ENCODE results near the gene HSD17B8.

The HSD17B8 gene

DNA sequence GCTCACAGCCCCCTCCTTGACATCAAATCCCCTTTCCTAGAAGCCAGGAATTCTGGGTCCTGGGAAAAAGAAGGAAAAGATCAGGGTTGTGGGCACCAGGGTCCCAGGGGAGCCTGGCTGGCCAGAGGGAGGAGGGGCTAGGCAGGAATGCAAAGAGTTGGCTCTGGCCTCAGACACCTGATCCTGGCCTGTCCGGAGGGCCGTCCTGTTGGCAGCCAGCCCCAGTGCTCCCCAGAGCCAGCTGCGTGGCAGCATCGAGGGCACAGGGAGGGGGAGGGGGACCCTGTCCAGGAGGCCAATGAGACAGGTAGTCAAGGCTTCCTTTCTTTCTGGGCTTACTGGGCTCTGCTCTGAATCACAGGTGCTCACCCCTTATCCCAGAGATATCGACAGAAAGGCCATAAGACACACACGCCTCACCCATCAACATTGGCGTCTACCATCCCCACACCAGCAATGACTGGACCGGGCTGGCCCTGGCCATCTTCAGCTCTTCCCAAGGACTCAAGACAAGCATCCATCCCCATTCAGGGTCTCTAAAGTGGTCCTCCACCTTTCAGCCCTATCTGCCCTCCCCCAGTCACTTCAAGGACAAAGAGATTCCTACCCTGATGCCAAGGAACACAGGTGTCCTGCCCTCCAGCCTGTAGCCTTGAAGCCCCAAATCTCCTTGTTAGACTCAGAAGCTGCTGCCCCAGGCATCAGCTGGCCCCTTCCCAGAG lies 12.9 kb upstream of the HSD17B8 start:
- in situ Hi-C loops (cut with MboI; ENCODE audit: low sequenced_read_pairs): no loop called here

DNA sequence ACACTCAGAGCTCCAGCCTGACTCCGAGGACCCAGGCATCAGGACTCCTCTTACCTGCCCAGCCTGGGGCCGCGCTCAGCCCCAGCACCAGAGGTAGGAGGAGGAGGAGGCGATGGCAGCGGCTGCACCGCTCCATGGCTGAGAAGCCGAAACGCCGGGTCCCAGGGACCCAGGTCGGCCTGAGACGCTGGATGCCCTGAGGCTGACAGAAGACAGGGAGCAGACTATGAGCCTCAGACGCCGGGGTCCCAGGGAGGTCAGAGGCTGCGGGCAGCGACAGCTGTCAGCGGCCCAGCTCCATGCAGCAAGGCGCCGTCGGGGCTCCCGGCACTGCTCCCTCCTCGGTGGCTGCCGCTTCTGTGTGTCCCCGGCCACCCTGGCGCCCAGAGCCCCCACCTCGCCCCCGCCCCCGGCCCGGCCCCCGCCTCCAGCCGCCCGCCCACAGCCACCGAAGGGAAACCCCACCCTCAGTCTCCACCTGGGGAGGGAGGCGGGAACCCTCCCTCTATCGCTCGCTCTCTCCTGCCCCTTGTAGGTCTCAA lies 12.3 kb upstream of the HSD17B8 start, which contains the start of gene COL11A2:
COL11A2 (minus strand) TSS at position 363 of the 542 bp plus-strand sequence; CDS start at position 136, 227 bp downstream.
- in situ Hi-C loops (cut with MboI; ENCODE audit: low sequenced_read_pairs): no loop called here

DNA sequence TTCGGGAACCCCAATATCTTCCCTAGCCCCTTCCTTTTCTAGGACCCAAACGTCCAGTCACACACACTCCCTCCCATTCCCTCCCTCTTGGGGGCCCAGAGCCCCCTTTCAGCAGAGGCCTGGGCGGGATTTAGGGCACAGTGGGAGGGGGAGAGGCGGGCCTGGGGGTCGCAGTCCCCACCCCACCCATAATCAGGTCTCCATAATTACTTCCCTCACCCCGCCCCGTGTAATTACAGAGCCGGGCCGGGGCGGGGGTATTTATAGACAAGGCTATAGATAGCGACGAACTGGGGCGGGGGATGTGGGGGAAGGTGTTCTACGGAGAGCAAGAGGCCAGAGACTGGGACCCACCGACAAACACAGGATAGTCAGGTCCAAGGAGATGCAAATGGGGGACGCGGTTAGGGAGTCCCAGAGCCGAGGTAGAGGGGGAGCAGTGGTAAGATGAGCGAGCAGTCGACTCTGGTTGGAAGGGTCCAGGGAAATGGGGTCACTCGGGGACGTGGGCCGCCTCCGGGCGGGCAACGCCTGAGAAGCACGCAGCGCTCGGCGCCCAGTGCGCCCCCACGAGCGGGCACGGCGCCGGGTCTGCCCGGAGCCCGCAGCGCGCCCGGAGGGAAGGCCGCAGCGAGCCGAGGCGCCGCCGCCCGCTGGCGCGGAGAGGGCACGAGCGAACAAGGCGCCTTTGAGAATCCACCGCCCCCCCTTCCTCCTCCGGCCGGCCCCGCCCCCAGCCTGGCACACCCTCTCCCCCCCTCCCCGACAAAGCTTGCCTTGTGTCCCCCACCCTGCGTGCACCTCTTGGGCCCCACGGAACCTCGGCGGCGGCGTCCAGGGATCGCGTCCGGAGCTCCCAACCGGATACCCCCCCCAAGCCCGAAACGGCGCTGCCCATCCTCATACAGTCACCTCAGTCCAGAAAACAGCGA lies 11.5 kb upstream of the HSD17B8 start:
- in situ Hi-C loops (cut with MboI; ENCODE audit: low sequenced_read_pairs): no loop called here

DNA sequence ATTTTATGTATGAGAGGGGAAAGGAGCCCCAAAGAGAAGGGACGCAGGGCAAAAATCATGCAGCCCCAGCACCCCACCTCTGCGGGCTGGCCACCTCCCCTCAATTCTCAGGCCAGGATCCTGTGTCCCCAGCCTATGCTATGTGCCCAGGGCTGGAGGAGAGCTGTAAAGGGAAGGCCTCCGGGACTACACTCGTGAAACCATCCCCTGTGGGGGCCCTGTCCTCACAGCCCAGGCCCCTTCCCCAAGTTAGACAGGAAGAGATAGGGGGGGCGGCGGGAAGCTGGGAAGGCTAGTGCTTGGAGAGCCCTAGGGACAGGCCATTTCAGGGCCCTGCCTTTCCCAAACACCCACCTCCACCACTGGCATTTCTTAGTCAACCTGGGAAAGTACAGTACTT lies 10.8 kb upstream of the HSD17B8 start:
- in situ Hi-C loops (cut with MboI; ENCODE audit: low sequenced_read_pairs): no loop called here

DNA sequence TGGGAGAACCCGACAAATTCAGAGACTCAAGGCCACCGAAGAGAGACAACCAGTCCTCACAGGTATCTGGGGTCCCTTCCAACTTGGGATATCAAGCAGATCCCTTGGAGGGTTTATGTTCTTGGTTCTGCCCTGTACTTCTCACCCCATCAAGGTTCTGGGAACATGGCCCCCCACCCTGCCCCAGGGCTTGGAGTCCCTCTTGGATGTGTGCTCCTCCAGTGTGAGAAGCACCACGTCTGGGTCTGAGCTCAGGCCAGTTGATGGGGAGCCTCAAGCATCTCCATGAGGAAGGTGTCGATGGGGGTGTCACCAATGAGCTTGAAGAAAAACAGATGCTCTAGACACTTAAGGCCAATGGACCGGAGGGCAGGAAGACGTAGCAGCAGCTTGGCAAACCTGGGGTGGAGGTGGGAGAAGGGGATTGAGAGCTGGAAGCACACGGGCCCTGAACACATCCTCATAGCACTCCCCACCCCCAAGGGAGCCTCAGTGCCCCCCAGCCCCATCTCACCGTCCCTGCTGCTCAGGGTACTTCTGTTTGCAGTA lies 9.9 kb upstream of the HSD17B8 start:
- in situ Hi-C loops (cut with MboI; ENCODE audit: low sequenced_read_pairs): no loop called here

DNA sequence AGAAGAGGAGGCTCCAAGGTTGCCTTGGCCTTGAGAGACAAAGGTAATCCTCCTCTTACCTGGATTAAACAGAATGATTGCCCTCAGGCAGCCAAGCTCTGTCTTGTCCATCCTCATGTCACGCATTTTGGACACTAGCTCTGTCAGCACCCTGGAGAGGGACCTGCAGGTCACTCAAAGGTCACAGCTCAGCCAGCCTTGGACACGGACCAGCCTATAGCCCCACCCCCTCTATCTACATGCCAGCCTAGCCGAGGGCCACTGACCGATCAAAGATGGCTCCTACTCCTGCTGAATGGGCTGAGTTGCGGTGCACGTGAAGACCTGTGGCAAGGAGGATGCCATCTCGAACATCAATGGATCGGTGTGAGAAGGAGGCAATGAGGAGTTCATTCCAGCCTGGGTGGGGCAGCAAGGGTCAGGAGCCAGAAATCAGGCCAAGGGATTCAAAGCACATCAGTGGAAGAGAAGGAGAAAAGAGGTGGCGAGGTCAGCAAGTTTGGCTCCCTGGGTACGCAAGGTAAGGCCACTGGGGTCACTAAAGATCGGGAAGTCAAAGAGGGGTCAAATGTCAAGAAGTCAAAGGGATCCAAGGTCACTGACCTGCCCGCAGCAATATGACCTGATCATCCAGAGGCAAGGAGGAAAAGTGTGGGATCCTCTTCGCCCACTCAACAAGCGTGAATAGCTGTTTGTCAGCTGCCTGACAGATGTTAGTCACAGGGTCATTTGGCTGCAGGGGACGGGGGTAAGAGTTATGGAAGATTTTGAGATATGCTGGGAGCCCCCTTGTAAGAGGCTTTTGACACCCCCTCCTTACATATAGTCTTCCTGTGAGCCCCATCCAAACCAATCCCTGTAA lies 8.9 kb upstream of the HSD17B8 start:
- in situ Hi-C loops (cut with MboI; ENCODE audit: low sequenced_read_pairs): no loop called here

DNA sequence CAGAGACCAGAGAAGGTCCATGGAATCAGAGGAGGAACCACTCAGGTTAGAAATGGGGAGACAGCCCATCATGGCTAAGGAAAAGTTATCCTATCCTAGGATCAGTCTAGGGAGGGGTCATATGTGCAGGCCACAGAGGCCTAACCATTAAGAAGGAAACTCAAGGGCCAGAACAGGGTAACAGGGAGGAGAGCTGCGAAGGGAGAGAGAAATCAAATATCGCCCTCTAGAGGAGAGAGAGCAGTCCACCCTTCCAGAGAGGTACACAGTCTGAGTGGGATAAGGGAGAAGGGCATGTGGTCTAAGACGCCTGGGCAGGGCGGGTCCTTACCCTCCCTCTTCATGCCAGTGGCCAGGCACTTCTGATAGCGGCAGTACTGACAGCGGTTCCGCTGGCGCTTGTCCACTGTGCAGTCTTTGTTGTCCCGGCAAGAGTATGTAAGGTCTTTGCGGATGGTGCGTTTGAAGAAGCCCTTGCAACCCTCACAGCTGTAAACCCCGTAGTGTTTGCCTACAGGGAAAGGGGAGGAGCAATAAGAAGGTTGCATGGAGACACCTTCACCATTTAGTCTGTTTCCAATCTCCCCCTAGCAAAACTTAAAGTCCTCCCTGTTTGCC lies 6.9 kb upstream of the HSD17B8 start:
- in situ Hi-C loops (cut with MboI; ENCODE audit: low sequenced_read_pairs): no loop called here

DNA sequence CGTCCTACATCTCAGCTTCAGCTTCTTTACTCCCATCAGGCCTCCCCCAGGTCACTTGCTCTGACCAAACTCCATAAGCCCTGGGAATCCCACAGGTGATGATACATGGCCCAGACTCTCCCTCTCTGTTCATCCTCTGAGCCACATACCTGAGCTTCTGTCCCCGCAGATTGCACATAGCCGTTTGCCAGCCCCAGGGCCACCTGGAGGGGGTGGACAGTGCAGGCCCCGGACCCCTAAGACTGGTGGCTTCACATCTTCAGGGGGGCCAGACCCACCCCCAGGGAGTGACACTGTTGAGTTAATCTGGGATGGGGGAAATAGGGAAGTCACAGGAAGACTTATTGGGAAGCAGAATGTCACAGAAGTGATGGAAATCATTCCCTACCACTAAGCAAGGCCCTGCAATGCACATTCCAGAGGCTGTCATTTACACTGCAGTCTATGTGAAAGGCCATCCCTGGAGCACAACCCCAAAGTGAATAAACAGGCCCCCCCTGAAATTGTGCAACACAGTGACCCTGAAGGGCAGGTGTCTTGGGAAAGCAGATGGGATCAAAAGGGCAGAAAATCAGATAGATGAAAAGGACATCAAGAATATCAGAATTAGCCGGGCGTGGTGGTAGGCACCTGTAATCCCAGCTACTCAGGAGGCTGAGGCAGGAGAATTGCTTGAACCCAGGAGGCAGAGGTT lies 6.1 kb upstream of the HSD17B8 start:
- in situ Hi-C loops (cut with MboI; ENCODE audit: low sequenced_read_pairs): no loop called here

DNA sequence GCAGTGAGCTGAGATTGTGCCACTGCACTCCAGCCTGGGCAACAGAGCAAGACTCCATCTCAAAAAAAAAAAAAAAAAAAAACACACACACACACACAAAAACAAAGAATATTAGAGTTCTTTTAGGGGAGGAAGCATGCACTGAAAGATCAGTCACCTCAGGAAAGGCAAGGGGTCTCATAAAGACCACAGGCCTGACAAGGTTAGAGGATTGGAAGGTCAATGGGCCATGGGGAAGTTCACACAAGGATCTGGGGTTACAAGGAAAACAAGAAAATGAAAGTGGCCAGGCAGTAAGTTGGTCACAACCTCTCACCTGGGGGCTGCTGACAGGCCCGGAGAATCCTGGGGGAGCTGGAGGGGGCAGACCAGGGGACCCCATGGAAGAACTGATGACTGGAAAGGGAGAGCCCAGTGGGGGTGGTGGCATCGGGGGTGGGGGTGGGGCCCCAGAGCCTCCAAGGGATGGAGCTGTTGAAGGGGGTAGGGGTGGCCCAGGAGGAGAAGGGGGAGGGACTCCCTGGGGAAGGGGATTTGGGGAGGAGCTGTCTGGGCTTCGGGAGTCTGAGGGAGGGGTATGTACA lies 5.5 kb upstream of the HSD17B8 start:
- in situ Hi-C loops (cut with MboI; ENCODE audit: low sequenced_read_pairs): no loop called here

DNA sequence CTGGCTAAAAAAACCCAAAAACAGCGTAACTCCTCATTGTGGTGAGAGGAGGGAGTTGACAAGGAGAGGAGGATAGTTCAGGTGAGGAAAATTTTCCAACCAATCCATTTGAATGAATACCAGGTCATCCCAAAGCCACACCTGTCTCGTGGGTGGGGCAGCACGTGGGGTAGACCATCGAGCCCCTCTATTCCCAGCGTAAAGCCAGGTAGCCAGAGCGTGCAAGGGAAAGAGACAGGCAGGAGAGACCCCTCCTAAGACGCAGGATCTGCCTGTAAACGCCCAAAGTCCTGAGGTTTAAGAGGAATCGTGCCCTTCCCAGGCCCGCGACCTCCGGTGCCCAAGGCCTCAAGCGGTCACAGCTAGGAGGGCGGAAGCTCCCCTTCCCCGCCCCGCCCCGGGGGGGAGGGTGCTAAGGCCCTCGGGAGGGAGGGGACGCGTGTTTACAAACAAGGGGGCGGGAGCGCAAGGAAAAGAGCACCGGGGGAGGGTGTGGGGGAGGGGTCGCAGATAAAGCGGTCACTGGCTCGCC lies 4.7 kb upstream of the HSD17B8 start:
- in situ Hi-C loops (cut with MboI; ENCODE audit: low sequenced_read_pairs): no loop called here

DNA sequence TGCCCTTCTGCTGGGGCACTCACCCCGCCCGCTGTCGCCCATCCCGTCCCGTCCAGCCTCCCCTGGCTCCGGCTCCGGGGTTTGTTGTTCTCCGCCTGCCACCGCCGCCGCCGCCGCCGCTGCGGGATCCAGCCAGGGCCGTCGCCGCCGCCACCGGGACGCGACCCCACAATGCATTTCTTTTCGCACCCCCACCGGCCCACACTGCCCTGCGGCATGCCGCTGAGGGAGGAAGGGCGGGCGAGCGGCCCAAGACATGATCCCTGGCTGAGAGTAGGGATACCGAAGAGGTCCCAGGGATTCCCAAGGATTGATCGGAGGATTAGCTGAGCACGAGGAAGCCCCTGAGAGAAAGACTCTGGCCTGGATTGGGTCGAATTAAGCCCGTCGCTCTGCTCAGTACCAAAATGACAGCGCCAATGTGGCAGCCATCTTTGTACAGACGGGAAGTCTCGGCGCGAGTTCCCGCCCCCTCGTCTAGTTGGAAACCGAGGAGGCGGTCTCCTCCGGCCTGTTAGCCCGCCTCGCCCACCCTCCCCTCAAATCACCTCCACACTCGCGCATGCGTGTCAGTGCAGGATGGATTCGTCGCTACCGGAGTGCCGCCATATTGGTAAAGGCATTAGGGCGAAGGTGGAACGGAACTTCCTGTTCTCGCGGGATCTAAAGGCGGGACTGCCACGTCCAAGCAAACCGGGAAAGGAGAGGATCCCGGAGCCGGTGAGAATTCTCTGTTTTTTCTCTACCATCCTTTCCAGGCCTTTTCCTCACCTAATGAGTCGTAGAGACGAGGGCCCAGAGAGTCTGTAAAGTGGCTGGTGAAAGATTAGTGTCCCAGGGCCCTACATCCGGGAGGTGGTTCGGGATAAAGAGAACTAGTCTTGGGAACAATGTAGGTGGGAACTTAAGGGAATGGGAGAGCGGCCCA lies 4.0 kb upstream of the HSD17B8 start, which contains the start of the genes RXRB and SLC39A7:
RXRB (minus strand) TSS at position 447 of the 928 bp plus-strand sequence; CDS start at position 258, 189 bp downstream.
SLC39A7 (plus strand) TSS at position 649 of the 928 bp plus-strand sequence. CDS start 379 bp downstream, outside the sequence.
- in situ Hi-C loops (cut with MboI; ENCODE audit: low sequenced_read_pairs): no loop called here

DNA sequence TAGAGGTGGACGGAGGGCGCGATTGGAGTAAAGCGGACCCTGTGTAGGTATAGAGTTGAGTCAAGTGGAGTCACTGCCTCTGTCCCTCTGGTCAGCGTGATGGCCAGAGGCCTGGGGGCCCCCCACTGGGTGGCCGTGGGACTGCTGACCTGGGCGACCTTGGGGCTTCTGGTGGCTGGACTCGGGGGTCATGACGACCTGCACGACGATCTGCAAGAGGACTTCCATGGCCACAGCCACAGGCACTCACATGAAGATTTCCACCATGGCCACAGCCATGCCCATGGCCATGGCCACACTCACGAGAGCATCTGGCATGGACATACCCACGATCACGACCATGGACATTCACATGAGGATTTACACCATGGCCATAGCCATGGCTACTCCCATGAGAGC lies 3.3 kb upstream of the HSD17B8 start:
- in situ Hi-C loops (cut with MboI; ENCODE audit: low sequenced_read_pairs): no loop called here

DNA sequence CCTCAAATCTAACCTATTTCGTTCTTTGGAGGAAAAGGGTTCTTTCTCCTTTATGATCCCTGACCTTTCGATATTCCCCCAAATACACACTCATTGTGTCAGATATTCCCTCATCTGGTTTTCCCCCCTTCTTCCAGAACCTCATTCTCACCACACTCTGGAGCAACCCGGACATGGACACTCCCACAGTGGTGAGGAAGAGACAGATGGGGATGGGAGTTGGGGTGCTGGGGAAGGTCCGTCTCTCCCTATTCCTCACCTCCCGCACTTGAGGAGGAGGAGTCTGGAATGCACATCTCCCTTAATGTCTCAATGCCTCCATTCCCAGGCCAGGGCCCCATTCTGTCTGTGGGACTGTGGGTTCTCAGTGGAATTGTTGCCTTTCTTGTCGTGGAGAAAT lies 2.5 kb upstream of the HSD17B8 start:
- in situ Hi-C loops (cut with MboI; ENCODE audit: low sequenced_read_pairs): no loop called here

DNA sequence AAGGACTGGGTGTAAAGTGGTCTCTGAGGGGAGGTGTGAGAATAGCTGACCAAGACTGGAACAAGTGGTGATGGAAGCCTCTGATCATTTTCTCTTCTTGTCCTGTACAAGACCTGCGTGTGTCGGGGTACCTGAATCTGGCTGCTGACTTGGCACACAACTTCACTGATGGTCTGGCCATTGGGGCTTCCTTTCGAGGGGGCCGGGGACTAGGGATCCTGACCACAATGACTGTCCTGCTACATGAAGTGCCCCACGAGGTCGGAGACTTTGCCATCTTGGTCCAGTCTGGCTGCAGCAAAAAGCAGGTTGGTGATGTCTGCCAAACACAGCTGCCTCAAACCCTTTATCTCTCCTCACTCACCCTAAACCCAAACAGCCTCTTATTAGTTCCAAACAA lies 1.7 kb upstream of the HSD17B8 start:
- in situ Hi-C loops (cut with MboI; ENCODE audit: low sequenced_read_pairs): no loop called here

DNA sequence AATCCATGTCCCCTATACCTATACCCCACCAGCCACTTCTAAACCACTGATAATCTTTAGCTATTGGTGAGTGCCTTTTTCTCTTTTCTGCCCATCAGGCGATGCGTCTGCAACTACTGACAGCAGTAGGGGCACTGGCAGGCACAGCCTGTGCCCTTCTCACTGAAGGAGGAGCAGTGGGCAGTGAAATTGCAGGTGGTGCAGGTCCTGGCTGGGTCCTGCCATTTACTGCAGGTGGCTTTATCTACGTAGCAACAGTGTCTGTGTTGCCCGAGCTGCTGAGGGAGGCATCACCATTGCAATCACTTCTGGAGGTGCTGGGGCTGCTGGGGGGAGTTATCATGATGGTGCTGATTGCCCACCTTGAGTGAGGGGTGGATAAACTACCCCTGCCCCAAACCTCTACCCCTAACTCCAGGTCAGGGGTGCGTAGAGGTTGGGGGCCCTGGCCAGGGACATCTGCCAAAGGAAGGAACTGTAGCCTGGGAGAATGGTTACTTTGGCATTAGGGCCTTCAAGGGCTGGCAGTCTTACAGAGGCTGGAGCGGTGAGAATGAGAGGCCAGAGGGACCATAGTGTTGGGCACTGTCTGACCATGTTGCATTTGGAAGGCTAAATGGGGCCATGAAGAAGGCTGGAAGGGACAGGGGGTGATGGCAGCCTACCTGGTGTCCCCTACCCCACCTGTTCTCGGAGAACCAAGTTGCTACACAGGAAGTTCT lies 851 bp upstream of the HSD17B8 start:
- in situ Hi-C loops (cut with MboI; ENCODE audit: low sequenced_read_pairs): no loop called here

DNA sequence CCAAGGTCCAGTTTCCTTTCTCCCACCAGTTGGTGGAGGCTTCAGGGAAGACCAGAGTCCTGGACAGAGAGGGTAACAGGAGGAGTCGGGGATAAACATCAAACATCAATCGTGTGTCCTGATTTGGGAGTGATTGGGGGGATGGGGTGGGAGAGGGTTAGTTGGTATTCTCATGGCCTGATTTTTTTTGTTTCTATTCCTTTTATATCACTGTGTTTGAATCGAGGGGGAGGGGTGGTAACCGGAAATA lies 365 bp upstream of the HSD17B8 start:
- in situ Hi-C loops (cut with MboI; ENCODE audit: low sequenced_read_pairs): no loop called here
